Hepatocyte (in vitro differentiated cells): Measurements from ENCODE around the gene LCLAT1.

Source experiments
- EZH2 ChIP-seq: fragments of 200-600 bp; sonication (generic); IDR thresholded peaks from 2 replicates; pipeline ENCODE4 v1.6.1; 2016; ENCODE audit warnings: antibody characterized with exemption, mild to moderate bottlenecking, borderline replicate concordance
- EZH2phosphoT487 ChIP-seq: fragments of 200-600 bp; sonication (generic); IDR thresholded peaks from one replicate; pipeline ENCODE4 v1.6.1; 2018; ENCODE audit warnings: antibody characterized with exemption, mild to moderate bottlenecking, low read depth, moderate library complexity; ENCODE audit not compliant: unreplicated experiment, severe bottlenecking
- TF ChIP-seq, protein P1 (sequence below): fragments of 200-600 bp; sonication (generic); IDR thresholded peaks from 2 replicates; pipeline ENCODE4 v1.5.1; 2016; ENCODE audit warnings: antibody characterized with exemption, mild to moderate bottlenecking; ENCODE audit not compliant: poor library complexity

DNA sequence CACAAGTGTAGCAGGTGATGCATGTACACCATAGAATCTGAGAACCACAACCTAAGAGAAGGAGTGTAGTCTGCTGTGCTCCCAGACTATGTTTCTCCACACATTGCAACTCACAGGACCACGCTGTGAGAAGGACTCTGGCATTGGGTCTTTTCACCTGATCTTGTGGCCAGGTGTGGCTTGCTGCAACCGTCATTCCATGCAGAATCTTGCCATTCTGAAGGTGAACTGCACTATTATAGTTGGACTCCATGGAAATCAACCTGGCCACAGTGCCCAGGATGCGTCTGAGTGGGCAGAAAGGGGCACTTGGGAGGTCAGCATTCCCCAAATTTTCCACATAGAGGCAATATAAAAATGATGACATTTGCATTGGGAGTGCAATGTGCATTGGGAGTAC lies 237.9 kb downstream of the LCLAT1 start:
- TF ChIP-seq, protein P1, sequence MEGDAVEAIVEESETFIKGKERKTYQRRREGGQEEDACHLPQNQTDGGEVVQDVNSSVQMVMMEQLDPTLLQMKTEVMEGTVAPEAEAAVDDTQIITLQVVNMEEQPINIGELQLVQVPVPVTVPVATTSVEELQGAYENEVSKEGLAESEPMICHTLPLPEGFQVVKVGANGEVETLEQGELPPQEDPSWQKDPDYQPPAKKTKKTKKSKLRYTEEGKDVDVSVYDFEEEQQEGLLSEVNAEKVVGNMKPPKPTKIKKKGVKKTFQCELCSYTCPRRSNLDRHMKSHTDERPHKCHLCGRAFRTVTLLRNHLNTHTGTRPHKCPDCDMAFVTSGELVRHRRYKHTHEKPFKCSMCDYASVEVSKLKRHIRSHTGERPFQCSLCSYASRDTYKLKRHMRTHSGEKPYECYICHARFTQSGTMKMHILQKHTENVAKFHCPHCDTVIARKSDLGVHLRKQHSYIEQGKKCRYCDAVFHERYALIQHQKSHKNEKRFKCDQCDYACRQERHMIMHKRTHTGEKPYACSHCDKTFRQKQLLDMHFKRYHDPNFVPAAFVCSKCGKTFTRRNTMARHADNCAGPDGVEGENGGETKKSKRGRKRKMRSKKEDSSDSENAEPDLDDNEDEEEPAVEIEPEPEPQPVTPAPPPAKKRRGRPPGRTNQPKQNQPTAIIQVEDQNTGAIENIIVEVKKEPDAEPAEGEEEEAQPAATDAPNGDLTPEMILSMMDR: no peak
- no peak for TF ChIP-seq EZH2phosphoT487
- TF ChIP-seq EZH2: no peak
